ENCODE measurements around the gene OR3A1. TPM values are rescaled to one million over a fixed set of nuclear protein-coding genes. Genes with fewer than 3 reads are reported as not detected.
"Not testable (repeated sequence)": the region's sequence is repeated elsewhere in the genome, so short reads cannot be mapped to it uniquely, and the experiment has no call there.

The OR3A1 gene
- not detected in 2 replicates for total RNA-seq (2022)
- not detected for Bru-seq, nascent RNA
- BruChase-seq, experiment 1, labeled RNA remaining after a 6-hour chase: not detected
- BruChase-seq, experiment 2, labeled RNA remaining after a 2-hour chase: not detected
- long read RNA-seq: 0 reads

GRCh38 chr17:3298260-3298659 is at the start of gene OR3A1:
Gene OR3A1, minus strand, starts transcription at chr17:3298360. Its CDS starts 5,778 bp downstream, at chr17:3292582.
- no peak within 1 kb of the TSS for H3K27ac Mint-ChIP-seq (ENCODE audit: low read depth, unreplicated experiment)
- peaks cover 51% of the 10 kb centered on the region for H3K27me3 Mint-ChIP-seq (ENCODE audit: insufficient read depth, unreplicated experiment)
- TF ChIP-seq CTCF (IDR thresholded peaks at IDR 0.05; ENCODE audit: unreplicated experiment): no peak
- BruUV-seq (replicated peaks): no TSS peak
- DNase-seq (ENCODE audit: unreplicated experiment): no peak
- intact Hi-C loops (cut with micrococcal nuclease): no loop called here
- H3K4me1 Mint-ChIP-seq (ENCODE audit: insufficient read depth, unreplicated experiment): no peaks in the 10 kb centered on the region
- CTCF ChIA-PET: no interaction called here
- H3K4me3 Mint-ChIP-seq (ENCODE audit: unreplicated experiment): no peak within 1 kb of the TSS
- H3K9me3 Mint-ChIP-seq (ENCODE audit: unreplicated experiment): no peaks in the 10 kb centered on the region
- POLR2A ChIA-PET: interaction anchor here (1.0 kb wide), 1 partner anchor 41 kb away, joined by 3 read pairs; no protein-coding TSS in a partner anchor
- no peaks in the 10 kb centered on the region for H3K36me3 Mint-ChIP-seq (ENCODE audit: insufficient read depth, unreplicated experiment)

GRCh38 chr17:3342782-3343181 is 44.6 kb upstream of the OR3A1 start:
- H3K4me3 Mint-ChIP-seq (ENCODE audit: unreplicated experiment); DNase-seq (ENCODE audit: unreplicated experiment); CTCF ChIA-PET; POLR2A ChIA-PET; intact Hi-C loops (cut with micrococcal nuclease); H3K9me3 Mint-ChIP-seq (ENCODE audit: unreplicated experiment); BruUV-seq (replicated peaks); H3K27ac Mint-ChIP-seq (ENCODE audit: low read depth, unreplicated experiment); H3K36me3 Mint-ChIP-seq (ENCODE audit: insufficient read depth, unreplicated experiment); H3K4me1 Mint-ChIP-seq (ENCODE audit: insufficient read depth, unreplicated experiment): not testable (repeated sequence)
- peaks cover 59% of the 10 kb centered on the region for H3K27me3 Mint-ChIP-seq (ENCODE audit: insufficient read depth, unreplicated experiment)

- BruUV-seq (replicated peaks): no TSS peak
- H3K9me3 Mint-ChIP-seq (ENCODE audit: unreplicated experiment): no peaks in the 10 kb centered on the region
- DNase-seq (ENCODE audit: unreplicated experiment): peak; percentile 18
- peaks cover 11% of the 10 kb centered on the region for H3K27me3 Mint-ChIP-seq (ENCODE audit: insufficient read depth, unreplicated experiment)
- no peak overlapping the region for H3K27ac Mint-ChIP-seq (ENCODE audit: low read depth, unreplicated experiment)
- H3K4me1 Mint-ChIP-seq (ENCODE audit: insufficient read depth, unreplicated experiment): no peaks in the 10 kb centered on the region
- peaks cover 10% of the 10 kb centered on the region for H3K36me3 Mint-ChIP-seq (ENCODE audit: insufficient read depth, unreplicated experiment)
- CTCF ChIA-PET: no interaction called here
- TF ChIP-seq CTCF (IDR thresholded peaks at IDR 0.05; ENCODE audit: unreplicated experiment): peak; percentile 9
- no peak overlapping the region for H3K4me3 Mint-ChIP-seq (ENCODE audit: unreplicated experiment)
- POLR2A ChIA-PET: no interaction called here
- intact Hi-C loops (cut with micrococcal nuclease): loop anchor here (5.0 kb wide), 1 partner anchor 289 kb away; no protein-coding TSS in a partner anchor
These were observed 37.7 kb upstream of the OR3A1 start for GRCh38 chr17:3335876-3336275.

GRCh38 chr17:3318336-3318735 is 20.2 kb upstream of the OR3A1 start:
- intact Hi-C loops (cut with micrococcal nuclease): no loop called here
- H3K9me3 Mint-ChIP-seq (ENCODE audit: unreplicated experiment): no peaks in the 10 kb centered on the region
- ChIA-PET POLR2A (no interaction called here), CTCF (no interaction called here)
- H3K27ac Mint-ChIP-seq (ENCODE audit: low read depth, unreplicated experiment): no peak overlapping the region
- no peaks in the 10 kb centered on the region for H3K4me1 Mint-ChIP-seq (ENCODE audit: insufficient read depth, unreplicated experiment)
- BruUV-seq (replicated peaks): no TSS peak
- H3K36me3 Mint-ChIP-seq (ENCODE audit: insufficient read depth, unreplicated experiment): no peaks in the 10 kb centered on the region
- DNase-seq (ENCODE audit: unreplicated experiment): peak; percentile 4
- H3K4me3 Mint-ChIP-seq (ENCODE audit: unreplicated experiment): no peak overlapping the region
- peaks cover 27% of the 10 kb centered on the region for H3K27me3 Mint-ChIP-seq (ENCODE audit: insufficient read depth, unreplicated experiment)
- no peak for TF ChIP-seq CTCF (IDR thresholded peaks at IDR 0.05; ENCODE audit: unreplicated experiment)

GRCh38 chr17:3316836-3317235 is 18.7 kb upstream of the OR3A1 start:
- TF ChIP-seq CTCF (IDR thresholded peaks at IDR 0.05; ENCODE audit: unreplicated experiment): no peak
- POLR2A ChIA-PET: no interaction called here
- CTCF ChIA-PET: no interaction called here
- Mint-ChIP-seq H3K27me3 (ENCODE audit: insufficient read depth, unreplicated experiment) (peaks cover 42% of the 10 kb centered on the region), H3K4me1 (ENCODE audit: insufficient read depth, unreplicated experiment) (no peaks in the 10 kb centered on the region), H3K27ac (ENCODE audit: low read depth, unreplicated experiment) (no peak overlapping the region), H3K9me3 (ENCODE audit: unreplicated experiment) (no peaks in the 10 kb centered on the region), H3K36me3 (ENCODE audit: insufficient read depth, unreplicated experiment) (no peaks in the 10 kb centered on the region), H3K4me3 (ENCODE audit: unreplicated experiment) (no peak overlapping the region)
- intact Hi-C loops (cut with micrococcal nuclease): no loop called here
- no peak for DNase-seq (ENCODE audit: unreplicated experiment)
- BruUV-seq (replicated peaks): no TSS peak
